ENCODE results near the gene CRX.

The CRX gene

DNA sequence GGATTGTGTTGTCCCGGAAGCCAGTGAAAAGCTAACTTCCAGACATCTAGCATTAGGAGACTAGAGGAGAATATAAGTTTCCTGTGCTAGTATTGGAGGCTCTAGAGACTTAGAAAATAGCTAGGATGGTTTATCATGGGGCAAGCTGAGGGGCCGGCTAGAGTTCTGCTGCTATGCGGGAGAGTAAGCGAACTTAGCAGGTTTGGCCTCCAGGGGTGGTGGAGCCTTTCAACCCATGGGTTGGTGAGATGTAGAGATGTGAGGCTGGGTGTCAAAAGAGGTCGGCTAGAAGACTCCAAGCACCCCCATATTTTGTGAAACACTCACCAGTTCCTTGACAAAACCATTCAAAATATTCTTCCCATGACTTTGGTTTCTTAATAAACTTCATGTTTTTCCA lies 60.0 kb downstream of the CRX start:
- H2AFZ ChIP-seq (ENCODE audit: low read depth): no peak overlapping the region
- H3K4me2 ChIP-seq: no peak overlapping the region
- no peak overlapping the region for H3K9ac ChIP-seq
- no peak overlapping the region for H3K4me3 ChIP-seq (IDR thresholded peaks at IDR 0.05; ENCODE audit: insufficient read depth, low read depth, low read length)
- H3K4me1 ChIP-seq (ENCODE audit: low read depth, poor library complexity, severe bottlenecking): no peaks in the 10 kb centered on the region
- no peaks in the 10 kb centered on the region for H3K79me2 ChIP-seq (ENCODE audit: insufficient read depth, low read depth)
- no peak for TF ChIP-seq CTCF (conservative IDR thresholded peaks at IDR 0.05; ENCODE audit: low read depth, low read length)
- H3K27me3 ChIP-seq (ENCODE audit: insufficient read depth, low read depth): peaks cover 41% of the 10 kb centered on the region
- H3K27ac ChIP-seq: no peak overlapping the region
- no peaks in the 10 kb centered on the region for H4K20me1 ChIP-seq (ENCODE audit: insufficient read depth)
- no peaks in the 10 kb centered on the region for H3K36me3 ChIP-seq (ENCODE audit: insufficient read depth)

GRCh38 chr19:47882890-47883289 lies 61.2 kb downstream of the CRX start:
- H2AFZ ChIP-seq (ENCODE audit: low read depth): no peak overlapping the region
- no peaks in the 10 kb centered on the region for H3K36me3 ChIP-seq (ENCODE audit: insufficient read depth)
- H3K27ac ChIP-seq: no peak overlapping the region
- peaks cover 43% of the 10 kb centered on the region for H3K27me3 ChIP-seq (ENCODE audit: insufficient read depth, low read depth)
- H3K4me1 ChIP-seq (ENCODE audit: low read depth, poor library complexity, severe bottlenecking): no peaks in the 10 kb centered on the region
- no peak overlapping the region for H3K4me3 ChIP-seq (IDR thresholded peaks at IDR 0.05; ENCODE audit: insufficient read depth, low read depth, low read length)
- no peak overlapping the region for H3K9ac ChIP-seq
- no peak for TF ChIP-seq CTCF (conservative IDR thresholded peaks at IDR 0.05; ENCODE audit: low read depth, low read length)
- no peaks in the 10 kb centered on the region for H3K79me2 ChIP-seq (ENCODE audit: insufficient read depth, low read depth)
- H3K4me2 ChIP-seq: no peak overlapping the region
- no peaks in the 10 kb centered on the region for H4K20me1 ChIP-seq (ENCODE audit: insufficient read depth)

GRCh38 chr19:47885067-47885463 lies 63.3 kb downstream of the CRX start:
- no peak for TF ChIP-seq CTCF (conservative IDR thresholded peaks at IDR 0.05; ENCODE audit: low read depth, low read length)
- H3K4me2 ChIP-seq: no peak overlapping the region
- no peaks in the 10 kb centered on the region for H3K36me3 ChIP-seq (ENCODE audit: insufficient read depth)
- no peak overlapping the region for H3K9ac ChIP-seq
- H4K20me1 ChIP-seq (ENCODE audit: insufficient read depth): no peaks in the 10 kb centered on the region
- no peaks in the 10 kb centered on the region for H3K79me2 ChIP-seq (ENCODE audit: insufficient read depth, low read depth)
- peaks cover 52% of the 10 kb centered on the region for H3K27me3 ChIP-seq (ENCODE audit: insufficient read depth, low read depth)
- no peak overlapping the region for H3K27ac ChIP-seq
- no peak overlapping the region for H3K4me3 ChIP-seq (IDR thresholded peaks at IDR 0.05; ENCODE audit: insufficient read depth, low read depth, low read length)
- no peaks in the 10 kb centered on the region for H3K4me1 ChIP-seq (ENCODE audit: low read depth, poor library complexity, severe bottlenecking)
- H2AFZ ChIP-seq (ENCODE audit: low read depth): no peak overlapping the region

- H4K20me1 ChIP-seq (ENCODE audit: insufficient read depth): no peaks in the 10 kb centered on the region
- no peak within 1 kb of the TSS for H3K9ac ChIP-seq
- no peak within 1 kb of the TSS for H3K4me2 ChIP-seq
- H2AFZ ChIP-seq (ENCODE audit: low read depth): no peak within 1 kb of the TSS
- no peak within 1 kb of the TSS for H3K27ac ChIP-seq
- no peak for TF ChIP-seq CTCF (conservative IDR thresholded peaks at IDR 0.05; ENCODE audit: low read depth, low read length)
- peaks cover 59% of the 10 kb centered on the region for H3K27me3 ChIP-seq (ENCODE audit: insufficient read depth, low read depth)
- H3K36me3 ChIP-seq (ENCODE audit: insufficient read depth): no peaks in the 10 kb centered on the region
- no peaks in the 10 kb centered on the region for H3K4me1 ChIP-seq (ENCODE audit: low read depth, poor library complexity, severe bottlenecking)
- no peaks in the 10 kb centered on the region for H3K79me2 ChIP-seq (ENCODE audit: insufficient read depth, low read depth)
- no peak within 1 kb of the TSS for H3K4me3 ChIP-seq (IDR thresholded peaks at IDR 0.05; ENCODE audit: insufficient read depth, low read depth, low read length)
Observed at GRCh38 chr19:47886010-47886559, 64.3 kb downstream of the CRX start, which contains the start of gene SULT2A1. TSS of gene SULT2A1 (minus strand) at chr19:47886315. CDS start at chr19:47886257, 58 bp downstream.

Measured in KMS-11 (cell line).